ENCODE measurements around the gene CRADD. TPM values are rescaled to one million over a fixed set of nuclear protein-coding genes. Genes with fewer than 3 reads are reported as not detected.
A peak's percentile ranks its signal among the peaks of the same experiment; 100 is the strongest.

Gene CRADD
- total RNA-seq, 4 donors from 2014 or later: 43.7 to 76.1 (median 51.0) TPM

- Histone ChIP-seq H3K36me3 (no peaks in the 10 kb centered on the region), H3K9me3 (no peaks in the 10 kb centered on the region), H3K4me3 (replicated peaks in 1 of 3) (no peak overlapping the region), H3K27me3 (no peaks in the 10 kb centered on the region), H3K27ac (no peak overlapping the region), H3K4me1 (peaks cover 14 to 18% of the 10 kb centered on the region in 2 donors)
- 83 to 86% methylated on average over 9 of the region's 9 CpGs for WGBS, 2 donors
- intact Hi-C loops (cut with DNase I): no loop called here
- no peak for TF ChIP-seq POLR2A (IDR thresholded peaks at IDR 0.05)
- TF ChIP-seq CTCF (IDR thresholded peaks at IDR 0.05): no peak
- DNase-seq: no peak
These were observed 212.5 kb downstream of the CRADD start for GRCh38 chr12:93889516-93890212.

- no peak overlapping the region for H3K4me3 ChIP-seq (replicated peaks in 1 of 3)
- H3K27ac ChIP-seq: no peak overlapping the region
- no peaks in the 10 kb centered on the region for H3K9me3 ChIP-seq
- peak in 1 of 2 donors; percentile 5 for DNase-seq
- intact Hi-C loops (cut with DNase I): no loop called here
- TF ChIP-seq CTCF (IDR thresholded peaks at IDR 0.05) (no peak), POLR2A (IDR thresholded peaks at IDR 0.05) (no peak)
- H3K4me1 ChIP-seq: peaks cover 16 to 22% of the 10 kb centered on the region in 2 donors
- no peaks in the 10 kb centered on the region for H3K36me3 ChIP-seq
- 66 to 67% methylated on average over 14 of the region's 14 CpGs for WGBS, 2 donors
- no peaks in the 10 kb centered on the region for H3K27me3 ChIP-seq
These were observed 215.5 kb downstream of the CRADD start for GRCh38 chr12:93892423-93893268.

GRCh38 chr12:93894391-93895088 is 217.4 kb downstream of the CRADD start:
- peak; percentile 54 to 69 for DNase-seq
- WGBS, 2 donors: 12 to 53% methylated on average over 12 to 17 of the region's 17 CpGs
- intact Hi-C loops (cut with DNase I): no loop called here
- Histone ChIP-seq H3K27me3 (no peaks in the 10 kb centered on the region), H3K9me3 (no peaks in the 10 kb centered on the region), H3K36me3 (no peaks in the 10 kb centered on the region), H3K27ac (peak overlapping the region in 2 of 3 donors; percentile 56 to 57), H3K4me1 (peaks cover 16 to 22% of the 10 kb centered on the region in 2 donors), H3K4me3 (replicated peaks in 1 of 3) (no peak overlapping the region)
- no peak for TF ChIP-seq CTCF (IDR thresholded peaks at IDR 0.05)
- TF ChIP-seq POLR2A (IDR thresholded peaks at IDR 0.05): no peak

- no peak overlapping the region for H3K4me3 ChIP-seq (replicated peaks in 1 of 3)
- intact Hi-C loops (cut with DNase I): no loop called here
- TF ChIP-seq POLR2A (IDR thresholded peaks at IDR 0.05): no peak
- no peak for TF ChIP-seq CTCF (IDR thresholded peaks at IDR 0.05)
- no peaks in the 10 kb centered on the region for H3K27me3 ChIP-seq
- DNase-seq: no peak
- H3K36me3 ChIP-seq: no peaks in the 10 kb centered on the region
- peak overlapping the region in 2 of 3 donors; percentile 56 to 57 for H3K27ac ChIP-seq
- peaks cover 16 to 22% of the 10 kb centered on the region in 2 donors for H3K4me1 ChIP-seq
- WGBS, 2 donors: 75 to 84% methylated on average over 6 of the region's 6 CpGs
- H3K9me3 ChIP-seq: no peaks in the 10 kb centered on the region
These were observed 217.9 kb downstream of the CRADD start for GRCh38 chr12:93895089-93895445.

All from thyroid gland (tissue), 4 donors.